Heart right ventricle (tissue), 16 donors: ENCODE data around the gene CNFN. TPM values are rescaled to one million over a fixed set of nuclear protein-coding genes. Genes with fewer than 3 reads are reported as not detected.
A peak's percentile ranks its signal among the peaks of the same experiment; 100 is the strongest.

Experiments used
- ATAC-seq, 8 donors: fragments of 200-7000 bp; cut with Tn5 transposase; one replicate each; pipeline ENCODE4 v1.9.1; 2020; ENCODE audit warnings: mild to moderate bottlenecking in 8 of 8, moderate library complexity in 8 of 8, moderate number of reproducible peaks in 1 of 8
- DNase-seq, 2 donors: peaks; one replicate each; pipeline ENCODE4 v3.0.0-alpha.2; 2020
- H3K27ac ChIP-seq, 10 donors: fragments of 200-600 bp; sonication (generic) in 2 of 10; one replicate each; pipeline versions ENCODE4 v1.5.0 to v1.8.0; 2020 to 2022; ENCODE audit warnings: mild to moderate bottlenecking in 3 of 10
- H3K27me3 ChIP-seq, 7 donors: fragments of 200-600 bp; one replicate each; pipeline ENCODE4 v1.8.0; 2021 to 2022; ENCODE audit warnings: mild to moderate bottlenecking in 2 of 7
- H3K36me3 ChIP-seq, 9 donors: fragments of 200-600 bp; sonication (generic) in 1 of 9; one replicate each; pipeline versions ENCODE4 v1.5.0 to v1.8.0; 2020 to 2022; ENCODE audit warnings: mild to moderate bottlenecking in 2 of 9
- H3K4me1 ChIP-seq, 9 donors: fragments of 200-600 bp; sonication (generic) in 1 of 9; one replicate each; pipeline versions ENCODE4 v1.5.0 to v1.8.0; 2020 to 2022; ENCODE audit warnings: mild to moderate bottlenecking in 4 of 9
- H3K4me3 ChIP-seq, 10 donors: fragments of 200-600 bp; sonication (generic) in 2 of 10; one replicate each; pipeline versions ENCODE4 v1.5.0 to v1.8.0; 2020 to 2022; ENCODE audit warnings: mild to moderate bottlenecking in 7 of 10, moderate library complexity in 2 of 10
- H3K9me3 ChIP-seq, 11 donors: fragments of 200-600 bp in 10 of 11; sonication (generic) in 2 of 11; one replicate each; pipeline versions ENCODE4 v1.5.0 to v1.8.0; 2013 to 2022; ENCODE audit warnings: mild to moderate bottlenecking in 2 of 11, control low read depth in 1 of 11, moderate library complexity in 1 of 11
- WGBS, 2 donors: extraction: QIAGEN DNeasy Blood & Tissue Kit; methylation state at CpG; one replicate each; pipeline ENCODE4 v1.1.7; 2013; ENCODE audit warnings: inconsistent platforms in 1 of 2; 5-methylcytosine and 5-hydroxymethylcytosine counted together
- intact Hi-C, 10 donors: fragments of 100-400 bp; cut with DNase I; formaldehyde crosslinking; loops; one replicate each; pipeline versions ENCODE4 v1.11.1 to v1.14.2; 2022
- polyA plus RNA-seq, 2 donors: library from polyadenylated mRNA; stranded (reverse); fragments of 200-250 nt; gene quantifications; one replicate each; pipeline ENCODE4 v1.2.3, GENCODE V29; 2013
- total RNA-seq, 10 donors: library from RNA; stranded (reverse); fragmentation: NEBNext Ultra II Directional in 3 of 10; extraction: Animal tissue kit (Norgen Biotek cat#: 25700) in 3 of 10; gene quantifications; one replicate each; pipeline versions ENCODE4 v1.2.1 to v1.2.4, GENCODE V29; 2021 to 2023
- TF ChIP-seq, protein P1 (sequence below), 9 donors: fragments of 200-600 bp; sonication (generic) in 2 of 9; IDR thresholded peaks; one replicate each; pipeline versions ENCODE4 v1.5.0 to v1.8.0; 2021 to 2022; ENCODE audit warnings: antibody characterized with exemption in 9 of 9, mild to moderate bottlenecking in 5 of 9, moderate library complexity in 1 of 9
- donor health status: Arrhythmogenic right ventricular cardiomyopathy.
- donor health status: ischemic (EF 13 %, LVEDD 7.1; RV severe dilation, severe dysfunction).
- donor health status: healthy with polysubstance abuse.
- donor health status: DM: no; HTN: yes; CAD: no.
- donor health status: DM: no; HTN: no; CAD: no.
- donor health status: ischemic (EF 25% LVEDD 6.9; RV normal size, moderate dysfunction).
- donor health status: ischemic (EF 25% LVEDD 5.7; RV mildly dilated, moderate dysfunction).
- donor health status: healthy.
- donor health status: DM: yes; HTN: yes; CAD: no.
- donor health status: Ischemic cardiomyopathy.
- donor health status: ischemic (EF 35%, LVEDD 5.7; RV mildly dilated, moderate dysfunction).
- donor health status: nonischemic (EF 11% LVEDD 7.7; RV severe dilation, severe dysfunction).
- donor health status: DM: yes; HTN: yes; CAD: no.
- donor health status: PGD.
- donor health status: ischemic (EF 29% LVEDD 5.4; RV normal size, mild dysfunction).
- donor health status: nonischemic (EF 23%, LVEDD 6.1; RV moderate dilation, normal function).

Gene CNFN
- total and polyA plus RNA-seq, 12 donors: 0.51 to 7.2 (median 0.84) TPM; not detected in 5

DNA sequence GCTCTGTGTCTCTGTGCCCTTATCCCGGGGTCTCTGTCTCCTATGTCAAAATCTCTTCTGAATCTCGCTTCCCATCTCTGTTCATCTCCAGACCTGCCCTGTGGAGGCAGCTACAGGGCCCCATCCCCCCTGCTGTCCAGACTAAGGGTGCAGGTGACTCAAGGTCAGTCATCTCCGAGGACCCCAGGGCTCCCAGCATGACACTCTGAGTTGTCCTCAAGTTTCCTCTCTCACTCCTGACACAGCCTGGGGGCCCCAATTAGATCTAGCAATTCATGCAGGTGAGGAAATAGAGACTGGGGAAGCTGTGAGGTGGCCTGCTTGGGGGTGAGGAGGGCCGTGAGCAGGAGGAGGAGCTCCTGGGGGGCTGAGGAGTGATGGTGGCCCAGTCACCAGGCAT lies 2.1 kb upstream of the CNFN start:
- H3K9me3 ChIP-seq: no peaks in the 10 kb centered on the region
- no peak overlapping the region for H3K4me3 ChIP-seq
- intact Hi-C loops: no loop called here
- H3K27me3 ChIP-seq: peaks cover 0 to 44% (median 27%) of the 10 kb centered on the region in 7 donors
- no peak overlapping the region for H3K27ac ChIP-seq
- DNase-seq (no peak), ATAC-seq (no peak)
- peaks cover 0 to 16% (median 13%) of the 10 kb centered on the region in 9 donors for H3K4me1 ChIP-seq
- H3K36me3 ChIP-seq: no peaks in the 10 kb centered on the region
- 70 to 77% methylated on average over 4 of the region's 4 CpGs for whole genome bisulfite sequencing, 2 donors
- TF ChIP-seq, protein P1, sequence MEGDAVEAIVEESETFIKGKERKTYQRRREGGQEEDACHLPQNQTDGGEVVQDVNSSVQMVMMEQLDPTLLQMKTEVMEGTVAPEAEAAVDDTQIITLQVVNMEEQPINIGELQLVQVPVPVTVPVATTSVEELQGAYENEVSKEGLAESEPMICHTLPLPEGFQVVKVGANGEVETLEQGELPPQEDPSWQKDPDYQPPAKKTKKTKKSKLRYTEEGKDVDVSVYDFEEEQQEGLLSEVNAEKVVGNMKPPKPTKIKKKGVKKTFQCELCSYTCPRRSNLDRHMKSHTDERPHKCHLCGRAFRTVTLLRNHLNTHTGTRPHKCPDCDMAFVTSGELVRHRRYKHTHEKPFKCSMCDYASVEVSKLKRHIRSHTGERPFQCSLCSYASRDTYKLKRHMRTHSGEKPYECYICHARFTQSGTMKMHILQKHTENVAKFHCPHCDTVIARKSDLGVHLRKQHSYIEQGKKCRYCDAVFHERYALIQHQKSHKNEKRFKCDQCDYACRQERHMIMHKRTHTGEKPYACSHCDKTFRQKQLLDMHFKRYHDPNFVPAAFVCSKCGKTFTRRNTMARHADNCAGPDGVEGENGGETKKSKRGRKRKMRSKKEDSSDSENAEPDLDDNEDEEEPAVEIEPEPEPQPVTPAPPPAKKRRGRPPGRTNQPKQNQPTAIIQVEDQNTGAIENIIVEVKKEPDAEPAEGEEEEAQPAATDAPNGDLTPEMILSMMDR (IDR thresholded peaks at IDR 0.05): no peak

DNA sequence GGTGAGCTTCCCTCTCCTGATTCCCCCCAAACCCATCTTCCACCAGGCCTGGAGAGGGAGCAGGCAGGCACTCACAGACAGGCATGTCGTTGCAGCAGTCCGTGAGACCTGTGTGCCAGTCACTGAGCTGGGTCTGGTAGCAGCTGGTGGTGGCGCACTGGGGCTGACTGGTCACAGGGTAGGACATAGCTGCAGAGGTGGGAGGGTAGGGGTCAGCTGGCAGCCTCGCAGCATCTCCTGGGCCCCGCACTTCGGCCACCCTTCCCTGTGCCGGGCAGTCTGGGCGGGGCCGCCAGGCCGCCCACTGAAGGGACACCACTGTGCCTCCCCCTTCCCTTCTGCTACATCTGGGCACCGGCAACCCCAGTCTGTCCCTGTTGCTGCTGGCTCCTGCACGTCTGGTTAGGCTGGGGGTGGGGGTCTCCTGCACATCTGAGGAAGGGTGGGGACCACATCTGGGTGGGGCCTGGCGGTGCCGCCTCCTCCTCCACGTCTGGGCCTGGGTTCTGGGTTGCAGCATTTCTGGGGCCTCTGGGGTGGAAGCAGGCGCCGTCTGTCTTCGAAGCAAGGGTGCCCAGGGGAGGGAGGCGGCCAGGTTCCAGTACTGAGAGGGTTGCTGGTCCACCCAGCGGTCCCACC lies 1.1 kb downstream of the CNFN start:
- H3K27me3 ChIP-seq: peaks cover 0 to 59% (median 27%) of the 10 kb centered on the region in 7 donors
- H3K9me3 ChIP-seq: no peaks in the 10 kb centered on the region
- DNase-seq: no peak
- peaks cover 0 to 12% (median 8%) of the 10 kb centered on the region in 9 donors for H3K4me1 ChIP-seq
- no peak overlapping the region for H3K4me3 ChIP-seq
- ATAC-seq: peak in 1 of 8 donors; percentile 10
- intact Hi-C loops: loop anchor here in 1 of 10 donors (5.0 kb wide), 1 partner anchor 43 kb away; no protein-coding TSS in a partner anchor
- H3K36me3 ChIP-seq: no peaks in the 10 kb centered on the region
- H3K27ac ChIP-seq: no peak overlapping the region
- WGBS, 2 donors: 79 to 80% methylated on average over 19 to 20 of the region's 20 CpGs
- TF ChIP-seq, protein P1 (IDR thresholded peaks at IDR 0.05): no peak

DNA sequence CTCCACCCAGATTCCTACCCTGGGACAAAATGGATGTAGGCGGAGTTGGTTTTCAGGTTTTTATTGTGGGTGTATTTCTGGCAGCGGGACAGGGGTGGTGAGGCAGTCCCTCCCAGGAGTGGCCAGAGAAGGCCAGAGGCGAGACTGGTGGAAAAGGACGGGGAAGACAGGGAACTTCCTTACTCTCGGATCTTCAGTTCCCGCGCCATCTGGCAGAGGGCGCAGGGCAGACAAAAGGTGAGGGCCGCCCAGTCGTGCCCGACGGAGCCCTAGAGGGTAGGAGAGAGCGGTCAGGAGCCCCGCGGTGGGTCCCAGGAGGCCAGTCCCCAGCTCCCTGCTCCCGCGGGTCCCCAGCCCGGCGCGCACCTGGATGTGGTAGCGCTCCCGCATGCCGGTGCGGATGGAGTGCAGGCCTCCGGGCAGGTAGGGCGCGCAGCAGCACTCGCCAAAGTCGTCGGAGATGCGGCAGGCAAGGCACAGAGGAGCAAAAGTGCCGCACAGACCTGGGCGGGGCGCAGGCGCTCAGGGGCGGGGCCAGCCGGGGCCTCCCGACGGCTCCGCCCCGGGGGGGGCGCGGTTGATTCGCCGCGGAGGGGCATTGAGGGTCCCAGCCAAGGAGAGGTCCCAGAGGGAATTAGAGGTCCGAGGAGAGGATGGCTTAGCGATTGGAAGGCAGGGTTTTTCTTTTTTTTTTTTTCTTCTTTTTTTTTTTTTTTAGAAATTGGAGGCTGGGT lies 3.0 kb downstream of the CNFN start:
- Histone ChIP-seq H3K4me3 (peak overlapping the region in 9 of 10 donors; percentile 28 to 60 (median 51)), H3K4me1 (peaks cover 0 to 12% (median 8%) of the 10 kb centered on the region in 9 donors), H3K36me3 (no peaks in the 10 kb centered on the region), H3K9me3 (no peaks in the 10 kb centered on the region), H3K27me3 (peaks cover 0 to 59% (median 27%) of the 10 kb centered on the region in 7 donors), H3K27ac (peak overlapping the region in 3 of 10 donors; percentile 28 to 50 (median 38))
- TF ChIP-seq, protein P1 (IDR thresholded peaks at IDR 0.05): peak; percentile 10 to 69 (median 54)
- ATAC-seq (peak; percentile 59 to 81 (median 76)), DNase-seq (peak; percentile 55 to 67)
- intact Hi-C loops: loop anchor here in 1 of 10 donors (5.0 kb wide), 1 partner anchor 45 kb away; no protein-coding TSS in a partner anchor
- 3% methylated on average over 42 to 48 of the region's 48 CpGs for WGBS, 2 donors

DNA sequence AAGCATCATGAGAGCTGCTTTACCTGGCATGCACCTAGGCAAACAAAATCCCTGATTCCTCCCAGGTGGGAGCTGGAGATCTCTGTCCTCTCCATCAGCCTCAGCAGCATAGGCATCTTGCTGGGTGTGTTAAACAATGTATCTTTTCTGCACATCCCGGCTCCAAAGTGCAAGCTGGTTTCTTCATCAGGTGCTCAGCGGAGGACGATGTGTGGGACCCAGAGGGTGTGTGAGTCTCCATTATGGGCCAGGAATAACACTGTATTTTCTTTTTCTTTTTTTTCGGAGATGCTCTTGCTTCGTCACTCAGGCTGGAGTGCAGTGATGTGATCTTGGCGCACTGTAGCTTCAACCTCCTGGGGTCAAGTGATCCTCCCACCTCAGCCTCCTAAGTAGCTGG lies 9.9 kb downstream of the CNFN start:
- 82 to 87% methylated on average over 6 of the region's 6 CpGs for WGBS, 2 donors
- Histone ChIP-seq H3K9me3 (no peaks in the 10 kb centered on the region), H3K27me3 (peaks cover 0 to 5% (median 0%) of the 10 kb centered on the region in 7 donors), H3K27ac (no peak overlapping the region), H3K4me3 (no peak overlapping the region), H3K36me3 (peaks cover 0 to 18% (median 0%) of the 10 kb centered on the region in 9 donors), H3K4me1 (no peaks in the 10 kb centered on the region)
- TF ChIP-seq, protein P1 (IDR thresholded peaks at IDR 0.05): no peak
- intact Hi-C loops: no loop called here
- DNase-seq (no peak), ATAC-seq (no peak)
